H1 (cell line): Measurements from ENCODE around the gene AKT1. TPM values are rescaled to one million over a fixed set of nuclear protein-coding genes. Genes with fewer than 3 reads are reported as not detected.

Experiments used
- CTCF ChIA-PET: fragments of 300-600 bp; sonication (Branson Sonifier 250); formaldehyde crosslinking; loops from one replicate; lab custom pipeline; 2021; ENCODE audit not compliant: partially characterized antibody; lab: Charles Lee
- POLR2A ChIA-PET: fragments of 300-600 bp; sonication (Branson Sonifier 250); formaldehyde crosslinking; loops from one replicate; lab custom pipeline; 2021; ENCODE audit warnings: inconsistent platforms; ENCODE audit not compliant: partially characterized antibody; lab: Charles Lee
- DNase-seq, 2 experiments: peaks; one replicate each; pipeline versions ENCODE4 v3.0.0 to v3.0.0-alpha.2; 2010 to 2022; ENCODE audit warnings: low spot score in 2 of 2, low read depth in 1 of 2, mixed read lengths in 1 of 2
- FAIRE-seq: peaks from 2 replicates; lab custom pipeline; 2011; peaks lifted over from hg19 to GRCh38; lab: Jason Lieb, UNC
- H2AFZ ChIP-seq: 2 replicates; pipeline ENCODE4 v1.8.1; 2012; ENCODE audit warnings: low read length, inconsistent platforms
- H2AK5ac ChIP-seq: 2 replicates; pipeline ENCODE4 v1.6.1; 2013; ENCODE audit warnings: low read depth, low read length
- H2BK120ac ChIP-seq: replicated peaks from 2 replicates; pipeline ENCODE3; 2013; ENCODE audit warnings: low read depth, low read length, inconsistent platforms
- H2BK12ac ChIP-seq: 2 replicates; pipeline ENCODE4 v1.6.1; 2013; ENCODE audit warnings: low read depth, low read length
- H2BK15ac ChIP-seq: 2 replicates; pipeline ENCODE4 v1.6.1; 2013; ENCODE audit warnings: low read length
- H2BK20ac ChIP-seq: 2 replicates; pipeline ENCODE4 v1.6.1; 2013; ENCODE audit warnings: low read length
- H2BK5ac ChIP-seq: 2 replicates; pipeline ENCODE4 v1.6.1; 2013; ENCODE audit warnings: low read depth, low read length
- H3K14ac ChIP-seq: 2 replicates; pipeline ENCODE4 v1.6.1; 2013; ENCODE audit warnings: inconsistent platforms; ENCODE audit not compliant: insufficient read length
- H3K18ac ChIP-seq: 2 replicates; pipeline ENCODE4 v1.6.1; 2013; ENCODE audit warnings: low read length; ENCODE audit errors: extremely low read depth
- H3K23ac ChIP-seq: 2 replicates; pipeline ENCODE4 v1.6.1; 2013; ENCODE audit warnings: inconsistent platforms; ENCODE audit not compliant: insufficient read length
- H3K23me2 ChIP-seq: 2 replicates; pipeline ENCODE4 v1.6.1; 2013; ENCODE audit warnings: low read depth, low read length
- H3K27ac ChIP-seq: 2 replicates; pipeline ENCODE4 v1.6.1; 2011; ENCODE audit warnings: low read depth, low read length, inconsistent platforms
- H3K27me3 ChIP-seq, 4 experiments: replicated peaks in 1 of 4; 1 replicate in 1 of 4; 2 replicates in 3 of 4; pipeline versions ENCODE4 v1.6.1 to v1.8.1; 2011 to 2013; ENCODE audit warnings: low read length in 3 of 4, mild to moderate bottlenecking in 3 of 4, inconsistent platforms in 2 of 4, mixed read lengths in 2 of 4, moderate library complexity in 1 of 4; ENCODE audit not compliant: control insufficient read depth in 3 of 4, insufficient read depth in 3 of 4; ENCODE audit errors: extremely low read depth in 1 of 4
- H3K36me3 ChIP-seq, 4 experiments: 2 replicates each; pipeline versions ENCODE4 v1.6.1 to v1.8.1; 2011 to 2013; ENCODE audit warnings: mild to moderate bottlenecking in 4 of 4, low read length in 3 of 4, moderate library complexity in 2 of 4, control low read depth in 1 of 4, inconsistent platforms in 1 of 4; ENCODE audit not compliant: insufficient read depth in 4 of 4, control insufficient read depth in 2 of 4
- H3K4ac ChIP-seq: replicated peaks from 2 replicates; pipeline ENCODE3; 2013; ENCODE audit warnings: low read length, low read depth, mixed read lengths, inconsistent platforms; ENCODE audit not compliant: insufficient read length
- H3K4me1 ChIP-seq, 4 experiments: replicated peaks in 1 of 4; 1 replicate in 1 of 4; 2 replicates in 3 of 4; pipeline versions ENCODE4 v1.6.1 to v1.8.1; 2011 to 2013; ENCODE audit warnings: low read length in 3 of 4, inconsistent platforms in 2 of 4, mixed read lengths in 1 of 4; ENCODE audit not compliant: insufficient read depth in 4 of 4, control insufficient read depth in 3 of 4
- H3K4me2 ChIP-seq, 2 experiments: 2 replicates each; pipeline versions ENCODE4 v1.6.1 to v1.8.1; 2011 to 2013; ENCODE audit warnings: low read depth in 2 of 2, low read length in 2 of 2, control low read depth in 1 of 2, inconsistent platforms in 1 of 2, mild to moderate bottlenecking in 1 of 2; ENCODE audit not compliant: insufficient read depth in 1 of 2
- H3K4me3 ChIP-seq, 4 experiments: fragments of 200-600, 300-600 bp in 1 of 4; sonication (generic), shearing (Covaris generic), sonication (Bioruptor Twin) in 1 of 4; 2 replicates each; pipeline versions ENCODE4 v1.5.1 to v1.8.1; 2011 to 2016; ENCODE audit warnings: low read length in 4 of 4, low read depth in 3 of 4, control low read depth in 2 of 4, inconsistent platforms in 2 of 4, mild to moderate bottlenecking in 2 of 4, mixed read lengths in 1 of 4, moderate library complexity in 1 of 4; ENCODE audit not compliant: insufficient read depth in 2 of 4; ENCODE audit errors: extremely low read depth in 1 of 4
- H3K56ac ChIP-seq: replicated peaks from 2 replicates; pipeline ENCODE3; 2013; ENCODE audit warnings: low read depth, mild to moderate bottlenecking, mixed read lengths, low read length, inconsistent platforms; ENCODE audit not compliant: insufficient read length
- H3K79me1 ChIP-seq: 2 replicates; pipeline ENCODE4 v1.6.1; 2013; ENCODE audit warnings: low read depth, low read length, control low read depth
- H3K79me2 ChIP-seq, 2 experiments: 2 replicates each; pipeline versions ENCODE4 v1.6.1 to v1.8.1; 2012 to 2013; ENCODE audit warnings: low read length in 2 of 2, mild to moderate bottlenecking in 2 of 2, inconsistent platforms in 1 of 2; ENCODE audit not compliant: insufficient read depth in 2 of 2, control insufficient read depth in 1 of 2
- H3K9ac ChIP-seq, 4 experiments: replicated peaks in 1 of 4; 1 replicate in 1 of 4; 2 replicates in 3 of 4; pipeline versions ENCODE4 v1.6.1 to v1.8.1; 2011 to 2013; ENCODE audit warnings: low read depth in 3 of 4, low read length in 3 of 4, control low read depth in 2 of 4, mild to moderate bottlenecking in 2 of 4, moderate library complexity in 2 of 4, inconsistent platforms in 1 of 4; ENCODE audit errors: extremely low read depth in 1 of 4
- H3K9me3 ChIP-seq, 2 experiments: 2 replicates each; pipeline versions ENCODE4 v1.6.1 to v1.8.1; 2012 to 2013; ENCODE audit warnings: mild to moderate bottlenecking in 2 of 2, moderate library complexity in 2 of 2, control low read depth in 1 of 2, inconsistent platforms in 1 of 2, low read depth in 1 of 2, low read length in 1 of 2, mixed read lengths in 1 of 2; ENCODE audit not compliant: insufficient read depth in 2 of 2
- H4K20me1 ChIP-seq, 2 experiments: replicated peaks in 1 of 2; 2 replicates each; pipeline versions ENCODE3 to v1.8.1; 2011 to 2013; ENCODE audit warnings: inconsistent platforms in 2 of 2, low read length in 2 of 2, mild to moderate bottlenecking in 1 of 2; ENCODE audit not compliant: insufficient read depth in 2 of 2, control insufficient read depth in 1 of 2
- H4K5ac ChIP-seq: 2 replicates; pipeline ENCODE4 v1.6.1; 2013; ENCODE audit warnings: low read length, low read depth, mixed read lengths, inconsistent platforms; ENCODE audit not compliant: insufficient read length
- H4K8ac ChIP-seq: 2 replicates; pipeline ENCODE4 v1.8.0; 2013; ENCODE audit warnings: mild to moderate bottlenecking, moderate library complexity, low read length, inconsistent platforms; ENCODE audit not compliant: insufficient read depth; ENCODE audit errors: extremely low read depth
- H4K91ac ChIP-seq: replicated peaks from 2 replicates; pipeline ENCODE3; 2013; ENCODE audit warnings: low read length, mixed read lengths, inconsistent platforms; ENCODE audit not compliant: insufficient read length
- CHD2 ChIP-seq: IDR thresholded peaks from 2 replicates; pipeline ENCODE4 v1.6.1; 2012; ENCODE audit warnings: low read length, improper control_type of control experiment
- EP300 ChIP-seq, 2 experiments: IDR thresholded peaks; 1 replicate in 1 of 2; 2 replicates in 1 of 2; pipeline ENCODE4 v1.6.1; 2011 to 2012; ENCODE audit warnings: low read depth in 2 of 2, low read length in 2 of 2, mild to moderate bottlenecking in 2 of 2, borderline replicate concordance in 1 of 2, inconsistent platforms in 1 of 2, moderate library complexity in 1 of 2
- FOSL1 ChIP-seq: IDR thresholded peaks from 2 replicates; pipeline ENCODE4 v1.6.1; 2011; ENCODE audit warnings: mild to moderate bottlenecking, low read depth, low read length, moderate library complexity; ENCODE audit not compliant: insufficient read depth
- POLR2A ChIP-seq, 2 experiments: IDR thresholded peaks; 1 replicate in 1 of 2; 2 replicates in 1 of 2; pipeline ENCODE4 v1.6.1; 2011; ENCODE audit warnings: low read depth in 2 of 2, low read length in 2 of 2, mild to moderate bottlenecking in 2 of 2; ENCODE audit errors: control extremely low read depth in 1 of 2
- POLR2AphosphoS5 ChIP-seq: IDR thresholded peaks from 2 replicates; pipeline ENCODE4 v1.6.1; 2011; ENCODE audit warnings: low read depth, low read length
- RBBP5 ChIP-seq: IDR thresholded peaks from 2 replicates; pipeline ENCODE4 v1.7.1; 2012; ENCODE audit warnings: low read depth, mild to moderate bottlenecking, inconsistent platforms, low read length, moderate library complexity, borderline replicate concordance
- SIN3A ChIP-seq, 2 experiments: IDR thresholded peaks in 1 of 2; conservative IDR thresholded peaks in 1 of 2; 2 replicates each; pipeline ENCODE4 v1.6.1; 2011 to 2012; ENCODE audit warnings: low read length in 2 of 2, improper control_type of control experiment in 1 of 2, low read depth in 1 of 2, mild to moderate bottlenecking in 1 of 2
- TAF7 ChIP-seq: optimal IDR thresholded peaks from 2 replicates; pipeline ENCODE3; 2011; ENCODE audit warnings: low read depth, mild to moderate bottlenecking, inconsistent platforms, low read length, moderate library complexity, borderline replicate concordance
- TBP ChIP-seq: IDR thresholded peaks from 2 replicates; pipeline ENCODE4 v1.6.1; 2011; ENCODE audit warnings: low read depth, low read length, improper control_type of control experiment
- TEAD4 ChIP-seq: IDR thresholded peaks from 2 replicates; pipeline ENCODE4 v1.6.1; 2012; ENCODE audit warnings: low read depth, low read length, inconsistent platforms, mixed read lengths
- YY1 ChIP-seq: IDR thresholded peaks from 2 replicates; pipeline ENCODE4 v1.6.1; 2011; ENCODE audit warnings: low read depth, mild to moderate bottlenecking, low read length
- WGBS, 2 experiments: shearing (Covaris generic) in 1 of 2; methylation state at CpG; one replicate each; pipeline versions ENCODE4 v1.1.6 to v1.1.7; 2013 to 2015; ENCODE audit warnings: low lambda C conversion rate in 2 of 2, mixed read lengths in 2 of 2, inconsistent platforms in 1 of 2, low coverage in 1 of 2, missing lambda C conversion rate in 1 of 2; ENCODE audit not compliant: insufficient replicate concordance in 2 of 2, insufficient coverage in 1 of 2, insufficient read length in 1 of 2; ENCODE audit errors: extremely low coverage in 1 of 2, missing lambda C conversion rate in 1 of 2; 5-methylcytosine and 5-hydroxymethylcytosine counted together
- polyA plus RNA-seq, 7 experiments: library from polyadenylated mRNA; depleted of rRNA in 3 of 7; stranded (reverse) in 5 of 7; unstranded in 2 of 7; fragments of >200 nt in 5 of 7; fragments of 200-250 nt in 2 of 7; gene quantifications; 1 replicate in 5 of 7; 2 replicates in 1 of 7; 4 replicates in 1 of 7; pipeline versions ENCODE4 v1.2.1 to v1.2.3, GENCODE V29; 2011 to 2013; ENCODE audit warnings: missing spikeins in 2 of 7, mixed read lengths in 2 of 7
- total RNA-seq: library from RNA; stranded (reverse); fragmentation: NEBNext Ultra II Directional; extraction: Animal tissue kit (Norgen Biotek cat#: 25700); gene quantifications from 2 replicates; pipeline ENCODE4 v1.2.1, GENCODE V29; 2021
- TF ChIP-seq, protein P1 (sequence below): IDR thresholded peaks from 2 replicates; pipeline ENCODE4 v1.6.1; 2012; ENCODE audit warnings: low read length, inconsistent platforms

The AKT1 gene
- total and polyA plus RNA-seq, 2 of the 8 experiments (the other 6 are each of a cell fraction or from before 2014, with no cell fraction given) = 68.1 to 71.5 TPM

DNA sequence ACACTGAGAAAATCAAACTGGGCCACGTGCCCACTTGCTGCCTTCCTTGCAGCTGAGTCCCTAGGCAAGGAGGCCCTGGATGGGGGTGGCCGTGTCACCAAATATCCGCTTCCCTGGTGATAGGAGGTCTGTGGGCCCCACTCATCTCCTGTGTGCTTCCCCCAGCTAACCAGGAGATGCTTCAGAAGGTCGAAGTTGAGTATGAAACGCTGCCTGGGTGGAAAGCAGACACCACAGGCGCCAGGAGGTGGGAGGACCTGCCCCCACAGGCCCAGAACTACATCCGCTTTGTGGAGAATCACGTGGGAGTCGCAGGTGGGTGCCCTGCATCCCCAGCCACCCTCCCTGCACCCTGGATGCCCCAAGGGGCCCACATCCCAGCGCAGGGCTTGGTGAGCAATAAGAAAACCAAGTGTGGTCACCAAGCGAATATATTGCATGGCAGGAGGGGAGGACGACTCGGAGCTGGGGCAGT is 49.4 kb downstream of the AKT1 start:
- Histone ChIP-seq H4K8ac (no peak overlapping the region; the same call in 1 of the 2 replicates), H3K9ac (no peak overlapping the region), H3K56ac (no peak overlapping the region), H2BK120ac (no peak overlapping the region), H3K9me3 (peaks cover 5 to 14% of the 10 kb centered on the region in 2 experiments; a peak in 3 of 4 replicates), H3K4me2 (no peak overlapping the region), H3K36me3 (no peaks in the 10 kb centered on the region), H2BK20ac (no peak overlapping the region), H3K79me1 (no peaks in the 10 kb centered on the region), H3K4ac (no peak overlapping the region), H3K4me1 (peaks cover 0 to 4% (median under 1%) of the 10 kb centered on the region in 4 experiments; a peak in 2 of 7 replicates), H3K27ac (no peak overlapping the region), H3K4me3 (no peak overlapping the region), H3K27me3 (peaks cover 0 to 2% (median 0%) of the 10 kb centered on the region in 4 experiments; a peak in 1 of 7 replicates), H2BK12ac (no peak overlapping the region), H4K20me1 (peaks cover 0 to 3% of the 10 kb centered on the region in 2 experiments), H3K23ac (no peak overlapping the region), H3K18ac (no peak overlapping the region), H2BK5ac (no peak overlapping the region), H2AK5ac (no peak overlapping the region), H2AFZ (no peak overlapping the region), H3K79me2 (no peaks in the 10 kb centered on the region), H4K91ac (no peak overlapping the region), H2BK15ac (no peak overlapping the region), H3K23me2 (no peaks in the 10 kb centered on the region), H4K5ac (no peak overlapping the region), H3K14ac (no peak overlapping the region)
- FAIRE-seq (no peak), DNase-seq (no peak)
- CTCF ChIA-PET = interaction anchor here (4.3 kb wide), 1 partner anchor 14 kb away, joined by 18 read pairs; no protein-coding TSS in a partner anchor
- WGBS, 2 experiments = 93% methylated on average over 13 of the region's 13 CpGs; no CpG with 5 or more reads in 1 of the 2 experiments
- POLR2A ChIA-PET = interaction anchor here (1.5 to 1.9 kb wide), 3 partner anchors 11 to 21 kb away, joined by 4 to 6 read pairs (median 5); no protein-coding TSS in a partner anchor
- TF ChIP-seq, protein P1, sequence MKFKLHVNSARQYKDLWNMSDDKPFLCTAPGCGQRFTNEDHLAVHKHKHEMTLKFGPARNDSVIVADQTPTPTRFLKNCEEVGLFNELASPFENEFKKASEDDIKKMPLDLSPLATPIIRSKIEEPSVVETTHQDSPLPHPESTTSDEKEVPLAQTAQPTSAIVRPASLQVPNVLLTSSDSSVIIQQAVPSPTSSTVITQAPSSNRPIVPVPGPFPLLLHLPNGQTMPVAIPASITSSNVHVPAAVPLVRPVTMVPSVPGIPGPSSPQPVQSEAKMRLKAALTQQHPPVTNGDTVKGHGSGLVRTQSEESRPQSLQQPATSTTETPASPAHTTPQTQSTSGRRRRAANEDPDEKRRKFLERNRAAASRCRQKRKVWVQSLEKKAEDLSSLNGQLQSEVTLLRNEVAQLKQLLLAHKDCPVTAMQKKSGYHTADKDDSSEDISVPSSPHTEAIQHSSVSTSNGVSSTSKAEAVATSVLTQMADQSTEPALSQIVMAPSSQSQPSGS = no peak
- TF ChIP-seq TEAD4 (no peak), RBBP5 (no peak), POLR2A (IDR thresholded peaks at IDR 0.05; ENCODE audit: control extremely low read depth in 1 of 2, low read depth in 2 of 2, low read length in 2 of 2) (no peak), FOSL1 (no peak), SIN3A (conservative IDR thresholded peaks at IDR 0.05 in 1 of 2, IDR thresholded peaks at IDR 0.05 in 1 of 2; ENCODE audit: low read depth in 1 of 2, low read length in 2 of 2) (no peak), YY1 (no peak), TAF7 (no peak), TBP (no peak), CHD2 (no peak), POLR2AphosphoS5 (no peak), EP300 (IDR thresholded peaks at IDR 0.05; ENCODE audit: borderline replicate concordance in 1 of 2, low read depth in 2 of 2, low read length in 2 of 2) (no peak)
